ENCODE data around the gene IQGAP2.
A peak's percentile ranks its signal among the peaks of the same experiment; 100 is the strongest.

Gene IQGAP2

GRCh38 chr5:76367623-76368371 is 35.3 kb upstream of the IQGAP2 start:
- no peak overlapping the region for H3K27ac ChIP-seq
- TF ChIP-seq, protein P1, sequence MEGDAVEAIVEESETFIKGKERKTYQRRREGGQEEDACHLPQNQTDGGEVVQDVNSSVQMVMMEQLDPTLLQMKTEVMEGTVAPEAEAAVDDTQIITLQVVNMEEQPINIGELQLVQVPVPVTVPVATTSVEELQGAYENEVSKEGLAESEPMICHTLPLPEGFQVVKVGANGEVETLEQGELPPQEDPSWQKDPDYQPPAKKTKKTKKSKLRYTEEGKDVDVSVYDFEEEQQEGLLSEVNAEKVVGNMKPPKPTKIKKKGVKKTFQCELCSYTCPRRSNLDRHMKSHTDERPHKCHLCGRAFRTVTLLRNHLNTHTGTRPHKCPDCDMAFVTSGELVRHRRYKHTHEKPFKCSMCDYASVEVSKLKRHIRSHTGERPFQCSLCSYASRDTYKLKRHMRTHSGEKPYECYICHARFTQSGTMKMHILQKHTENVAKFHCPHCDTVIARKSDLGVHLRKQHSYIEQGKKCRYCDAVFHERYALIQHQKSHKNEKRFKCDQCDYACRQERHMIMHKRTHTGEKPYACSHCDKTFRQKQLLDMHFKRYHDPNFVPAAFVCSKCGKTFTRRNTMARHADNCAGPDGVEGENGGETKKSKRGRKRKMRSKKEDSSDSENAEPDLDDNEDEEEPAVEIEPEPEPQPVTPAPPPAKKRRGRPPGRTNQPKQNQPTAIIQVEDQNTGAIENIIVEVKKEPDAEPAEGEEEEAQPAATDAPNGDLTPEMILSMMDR (conservative IDR thresholded peaks at IDR 0.05) = no peak

DNA sequence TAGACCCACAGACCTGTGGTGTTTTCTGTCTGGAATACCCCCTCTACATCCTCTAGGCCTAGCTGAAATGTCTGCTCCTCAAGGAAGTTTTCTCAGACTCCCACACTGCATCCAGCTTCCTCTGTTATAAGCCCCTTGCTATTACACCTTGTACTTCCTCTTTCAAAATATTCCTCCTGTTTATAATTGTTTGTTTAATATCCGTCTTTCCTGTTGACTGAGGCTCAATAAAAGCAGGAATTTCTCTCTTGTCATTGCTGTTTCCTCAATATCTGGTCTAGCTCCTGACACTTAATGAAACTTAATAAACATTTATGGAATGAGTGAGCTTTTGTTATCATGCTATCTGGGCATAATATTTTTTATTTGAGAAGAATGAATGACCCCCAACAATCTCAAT is 34.1 kb upstream of the IQGAP2 start:
- peak overlapping the region; percentile 62 for H3K27ac ChIP-seq
- TF ChIP-seq, protein P1 (conservative IDR thresholded peaks at IDR 0.05) = no peak

GRCh38 chr5:76369668-76370067 is 33.4 kb upstream of the IQGAP2 start:
- peak overlapping the region; percentile 62 for H3K27ac ChIP-seq

DNA sequence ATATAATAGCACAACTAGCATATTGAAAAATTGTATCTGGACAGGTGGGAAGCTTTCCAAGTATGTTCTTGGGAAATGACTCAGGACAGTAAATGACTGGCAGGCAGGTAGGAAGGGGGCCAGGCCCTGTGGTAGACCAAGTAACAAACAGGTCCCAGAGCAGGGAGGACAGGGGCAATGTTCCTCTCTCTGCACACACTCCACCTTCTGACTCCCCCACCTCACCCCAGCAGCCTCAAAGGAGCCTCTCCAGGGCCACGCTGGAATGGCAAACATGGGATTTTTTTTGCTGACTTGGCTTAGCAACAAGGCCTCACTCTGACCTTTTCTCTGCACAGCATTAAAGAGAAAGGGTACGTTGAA is 31.1 kb upstream of the IQGAP2 start:
- TF ChIP-seq, protein P1 (conservative IDR thresholded peaks at IDR 0.05) = no peak
- no peak overlapping the region; the same call in 1 of the 2 replicates for H3K27ac ChIP-seq

- H3K27ac ChIP-seq = no peak overlapping the region; the same call in 1 of the 2 replicates
- TF ChIP-seq, protein P1 (conservative IDR thresholded peaks at IDR 0.05) = no peak
Observed at GRCh38 chr5:76372323-76373054, 30.6 kb upstream of the IQGAP2 start.

GRCh38 chr5:76376148-76376865 is 26.8 kb upstream of the IQGAP2 start:
- H3K27ac ChIP-seq = no peak overlapping the region
- TF ChIP-seq, protein P1 (conservative IDR thresholded peaks at IDR 0.05) = no peak

- TF ChIP-seq, protein P1 (conservative IDR thresholded peaks at IDR 0.05) = no peak
- H3K27ac ChIP-seq = no peak overlapping the region
Observed at GRCh38 chr5:76376866-76377230, 26.2 kb upstream of the IQGAP2 start.

Data from VCaP (cell line).